NCI-H345 treated with DMSO at 0.1 percent for 48 hours (cell line): ENCODE results near the gene SF1.

Experiments used
- DNase-seq: peaks from one replicate; lab custom pipeline; 2025; ENCODE audit not compliant: unreplicated experiment; lab: John Stamatoyannopoulos, UW

The SF1 gene

DNA sequence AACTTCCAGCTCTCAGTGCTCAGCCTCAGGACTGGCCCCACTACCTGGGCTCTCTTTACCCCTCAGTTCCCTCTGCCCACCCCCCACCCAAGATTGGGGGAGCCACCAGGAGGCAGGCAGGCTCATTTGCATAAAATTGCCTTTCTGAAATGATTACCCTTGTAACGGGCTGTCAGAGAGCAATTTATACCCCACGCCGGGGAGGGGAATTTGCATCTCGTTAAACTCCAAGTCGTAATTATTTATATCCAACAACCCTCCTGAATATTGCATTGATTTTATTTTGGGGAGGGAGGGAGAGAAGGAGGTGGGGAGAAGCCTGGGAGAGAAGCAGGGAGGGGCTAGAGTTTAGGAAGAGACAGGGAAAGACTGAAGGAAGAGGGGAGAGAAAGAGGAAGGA is 63.7 kb downstream of the SF1 start:
- DNase-seq: no peak
